K562 (cell line): ENCODE measurements around the gene CAPN10. TPM values are rescaled to one million over a fixed set of nuclear protein-coding genes. Genes with fewer than 3 reads are reported as not detected.
A peak's percentile ranks its signal among the peaks of the same experiment; 100 is the strongest.

ENCODE experiments used
- ARID2 ChIP-seq: fragments of 450-650 bp; IDR thresholded peaks from 2 replicates; pipeline ENCODE4 v1.6.1; 2017; ENCODE audit warnings: antibody characterized with exemption, mild to moderate bottlenecking
- BMI1 ChIP-seq: fragments of 150-350 bp; IDR thresholded peaks from 2 replicates; pipeline ENCODE4 v1.6.1; 2014; ENCODE audit warnings: low read length
- CAMTA2 ChIP-seq: fragments of 250-450 bp; sonication (Bioruptor Pico); conservative IDR thresholded peaks from 2 replicates; pipeline ENCODE4 v1.5.1; 2022
- CBFA2T3 ChIP-seq: fragments of 450-650 bp; IDR thresholded peaks from 2 replicates; pipeline ENCODE4 v1.6.1; 2017
- CBX8 ChIP-seq: fragments of 200-600 bp; sonication (generic); IDR thresholded peaks from 2 replicates; pipeline ENCODE4 v1.6.1; 2012; ENCODE audit warnings: borderline replicate concordance, mixed run types, low read depth, mild to moderate bottlenecking, moderate library complexity, mixed read lengths, low read length, control low read depth, inconsistent platforms; ENCODE audit not compliant: poor library complexity, severe bottlenecking; ENCODE audit errors: extremely low read depth
- NR4A1 ChIP-seq, 2 experiments: fragments of 250-450 bp in 1 of 2; fragments of 450-650 bp in 1 of 2; sonication (Bioruptor Pico) in 1 of 2; IDR thresholded peaks; 2 replicates each; pipeline versions ENCODE4 v1.4.0 to v1.6.1; 2016 to 2020; ENCODE audit warnings: mild to moderate bottlenecking in 2 of 2, missing compliant biosample characterization in 1 of 2, missing genetic modification characterization in 1 of 2, moderate library complexity in 1 of 2
- RBBP5 ChIP-seq: fragments of 200-600 bp; sonication (generic); IDR thresholded peaks from 2 replicates; pipeline ENCODE4 v1.6.1; 2012; ENCODE audit warnings: borderline replicate concordance, mild to moderate bottlenecking, low read length, control low read depth, inconsistent platforms; ENCODE audit not compliant: insufficient read depth, poor library complexity, severe bottlenecking
- RBFOX2 ChIP-seq: fragments of 200-400 bp; formaldehyde crosslinking; IDR thresholded peaks from 2 replicates; pipeline ENCODE4 v1.6.1; 2017; ENCODE audit warnings: low read depth, mild to moderate bottlenecking, low read length, moderate library complexity
- RUNX1 ChIP-seq: sonication (generic); IDR thresholded peaks from 2 replicates; pipeline ENCODE4 v1.6.1; 2016; ENCODE audit warnings: antibody characterized with exemption, low read depth
- SIN3A ChIP-seq, 2 experiments: fragments of 150-350 bp in 1 of 2; IDR thresholded peaks; 2 replicates each; pipeline ENCODE4 v1.6.1; 2011 to 2016; ENCODE audit warnings: borderline replicate concordance in 2 of 2, low read depth in 2 of 2, low read length in 2 of 2, mild to moderate bottlenecking in 2 of 2, moderate library complexity in 2 of 2; ENCODE audit not compliant: control insufficient read depth in 1 of 2
- SIRT6 ChIP-seq: IDR thresholded peaks from one replicate; pipeline ENCODE4 v1.6.1; 2012; ENCODE audit warnings: low read depth, mild to moderate bottlenecking, control low read depth, inconsistent platforms, low read length, moderate library complexity
- U2AF2 ChIP-seq: fragments of 200-400 bp; formaldehyde crosslinking; optimal IDR thresholded peaks from 2 replicates; pipeline ENCODE3; 2017; ENCODE audit warnings: low read depth, mild to moderate bottlenecking, low read length
- ZNF224 ChIP-seq: sonication (generic); formaldehyde crosslinking; IDR thresholded peaks from 2 replicates; pipeline ENCODE4 v1.8.0; 2022; ENCODE audit warnings: mild to moderate bottlenecking, missing genetic modification reagents
- ZNF79 ChIP-seq: fragments of 250-450 bp; sonication (Bioruptor Pico); IDR thresholded peaks from 2 replicates; pipeline ENCODE4 v1.4.0; 2020; ENCODE audit warnings: low read depth, mild to moderate bottlenecking, moderate library complexity
- polyA plus RNA-seq, 8 experiments: library from polyadenylated mRNA; depleted of rRNA in 4 of 8; stranded (reverse) in 5 of 8; unstranded in 3 of 8; fragments of >200 nt; fragmentation: Nextera tagmentation in 2 of 8; fragmentation: Illumina TruSeq in 1 of 8; extraction: Ambion mirVana in 2 of 8; extraction: Trizol in 1 of 8; gene quantifications; 2 replicates each; pipeline versions ENCODE4 v1.2.1 to v1.2.3, GENCODE V29; 2011 to 2014; ENCODE audit warnings: inconsistent platforms in 1 of 8, missing spikeins in 1 of 8
- total RNA-seq, 7 experiments: library from RNA; depleted of rRNA in 6 of 7; stranded (reverse); fragments of >200 nt in 6 of 7; fragmentation: Illumina TruSeq in 2 of 7; extraction: Trizol in 2 of 7; gene quantifications; 2 replicates each; pipeline versions ENCODE4 v1.2.1 to v1.2.3, GENCODE V29; 2011 to 2021; ENCODE audit warnings: low replicate concordance in 1 of 7
- TF ChIP-seq, protein P1 (sequence below): fragments of 450-650 bp; IDR thresholded peaks from 2 replicates; pipeline ENCODE4 v1.6.1; 2016
- TF ChIP-seq, protein P2 (sequence below), 2 experiments: IDR thresholded peaks; 2 replicates each; pipeline ENCODE4 v1.6.1; 2012; ENCODE audit warnings: improper control_type of control experiment in 2 of 2, low read depth in 2 of 2, low read length in 2 of 2, borderline replicate concordance in 1 of 2
- TF ChIP-seq, protein P3 (sequence below): sonication (generic); formaldehyde crosslinking; IDR thresholded peaks from 2 replicates; pipeline ENCODE4 v1.8.0; 2022; ENCODE audit warnings: missing genetic modification reagents, mild to moderate bottlenecking, moderate library complexity, borderline replicate concordance
- TF ChIP-seq, protein P4 (sequence below): fragments of 450-650 bp; IDR thresholded peaks from 2 replicates; pipeline ENCODE4 v1.6.1; 2018; ENCODE audit not compliant: partially characterized antibody

The CAPN10 gene
- total and polyA plus RNA-seq, 9 of the 15 experiments (the other 6 are each of a cell fraction or from before 2014, with no cell fraction given): 0.08 to 26.1 (median 8.4) TPM

DNA sequence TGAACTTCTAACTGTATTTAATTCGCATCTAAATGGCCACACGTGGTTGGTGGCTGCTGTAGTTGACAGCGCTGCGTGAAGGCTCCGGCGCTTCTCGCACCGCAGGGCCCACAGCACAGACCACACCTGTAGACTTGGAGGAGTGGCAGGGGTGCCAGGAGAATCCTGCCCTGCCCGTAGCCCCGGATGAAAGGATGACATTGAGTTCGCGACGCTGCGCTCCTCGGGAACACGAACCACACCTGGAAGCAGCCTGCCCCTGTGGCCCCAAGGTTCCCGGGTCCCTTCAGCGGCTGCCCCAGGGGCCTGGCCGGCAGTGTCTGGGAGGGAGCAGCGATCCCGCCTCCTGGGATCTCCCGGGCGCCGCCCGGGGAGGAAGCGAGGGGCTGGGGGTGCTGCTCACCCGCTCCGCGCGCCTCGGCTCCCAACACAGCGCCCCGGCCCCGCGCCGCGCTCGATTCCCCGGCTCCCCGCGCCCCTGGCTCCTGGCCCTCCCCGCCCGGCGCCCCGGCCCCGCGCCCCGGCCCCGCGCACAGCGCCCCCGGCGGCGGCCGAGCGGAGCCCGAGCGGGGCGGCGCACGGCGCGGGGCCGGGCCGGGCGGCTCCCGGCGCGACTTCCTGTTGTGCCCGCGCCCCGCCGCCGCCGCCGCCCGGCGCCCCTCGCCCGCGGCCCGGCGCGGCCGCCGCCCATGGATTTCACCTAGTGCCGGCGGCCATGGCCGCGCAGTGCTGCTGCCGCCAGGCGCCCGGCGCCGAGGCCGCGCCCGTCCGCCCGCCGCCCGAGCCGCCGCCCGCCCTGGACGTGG lies 18.5 kb upstream of the CAPN10 start, which contains the start of gene RNPEPL1 (continued):
- TF ChIP-seq RBBP5: no peak
- TF ChIP-seq, protein P1, sequence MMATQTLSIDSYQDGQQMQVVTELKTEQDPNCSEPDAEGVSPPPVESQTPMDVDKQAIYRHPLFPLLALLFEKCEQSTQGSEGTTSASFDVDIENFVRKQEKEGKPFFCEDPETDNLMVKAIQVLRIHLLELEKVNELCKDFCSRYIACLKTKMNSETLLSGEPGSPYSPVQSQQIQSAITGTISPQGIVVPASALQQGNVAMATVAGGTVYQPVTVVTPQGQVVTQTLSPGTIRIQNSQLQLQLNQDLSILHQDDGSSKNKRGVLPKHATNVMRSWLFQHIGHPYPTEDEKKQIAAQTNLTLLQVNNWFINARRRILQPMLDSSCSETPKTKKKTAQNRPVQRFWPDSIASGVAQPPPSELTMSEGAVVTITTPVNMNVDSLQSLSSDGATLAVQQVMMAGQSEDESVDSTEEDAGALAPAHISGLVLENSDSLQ: no peak
- TF ChIP-seq, protein P2, sequence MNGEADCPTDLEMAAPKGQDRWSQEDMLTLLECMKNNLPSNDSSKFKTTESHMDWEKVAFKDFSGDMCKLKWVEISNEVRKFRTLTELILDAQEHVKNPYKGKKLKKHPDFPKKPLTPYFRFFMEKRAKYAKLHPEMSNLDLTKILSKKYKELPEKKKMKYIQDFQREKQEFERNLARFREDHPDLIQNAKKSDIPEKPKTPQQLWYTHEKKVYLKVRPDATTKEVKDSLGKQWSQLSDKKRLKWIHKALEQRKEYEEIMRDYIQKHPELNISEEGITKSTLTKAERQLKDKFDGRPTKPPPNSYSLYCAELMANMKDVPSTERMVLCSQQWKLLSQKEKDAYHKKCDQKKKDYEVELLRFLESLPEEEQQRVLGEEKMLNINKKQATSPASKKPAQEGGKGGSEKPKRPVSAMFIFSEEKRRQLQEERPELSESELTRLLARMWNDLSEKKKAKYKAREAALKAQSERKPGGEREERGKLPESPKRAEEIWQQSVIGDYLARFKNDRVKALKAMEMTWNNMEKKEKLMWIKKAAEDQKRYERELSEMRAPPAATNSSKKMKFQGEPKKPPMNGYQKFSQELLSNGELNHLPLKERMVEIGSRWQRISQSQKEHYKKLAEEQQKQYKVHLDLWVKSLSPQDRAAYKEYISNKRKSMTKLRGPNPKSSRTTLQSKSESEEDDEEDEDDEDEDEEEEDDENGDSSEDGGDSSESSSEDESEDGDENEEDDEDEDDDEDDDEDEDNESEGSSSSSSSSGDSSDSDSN (IDR thresholded peaks at IDR 0.05; ENCODE audit: borderline replicate concordance in 1 of 2, low read depth in 2 of 2, low read length in 2 of 2): peak in 1 of 2 experiments; percentile 62; a peak in 1 of 4 replicates
- TF ChIP-seq CBX8: no peak
- no peak for TF ChIP-seq ZNF79 (CRISPR knock-in tag)
- TF ChIP-seq U2AF2: no peak
- TF ChIP-seq ZNF224 (CRISPR knock-in tag): no peak
- peak; percentile 65 for TF ChIP-seq RBFOX2
- TF ChIP-seq, protein P3, sequence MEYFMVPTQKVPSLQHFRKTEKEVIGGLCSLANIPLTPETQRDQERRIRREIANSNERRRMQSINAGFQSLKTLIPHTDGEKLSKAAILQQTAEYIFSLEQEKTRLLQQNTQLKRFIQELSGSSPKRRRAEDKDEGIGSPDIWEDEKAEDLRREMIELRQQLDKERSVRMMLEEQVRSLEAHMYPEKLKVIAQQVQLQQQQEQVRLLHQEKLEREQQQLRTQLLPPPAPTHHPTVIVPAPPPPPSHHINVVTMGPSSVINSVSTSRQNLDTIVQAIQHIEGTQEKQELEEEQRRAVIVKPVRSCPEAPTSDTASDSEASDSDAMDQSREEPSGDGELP (CRISPR knock-in tag): peak; percentile 31; the same call in 1 of the 2 replicates
- no peak for TF ChIP-seq BMI1
- TF ChIP-seq, protein P4, sequence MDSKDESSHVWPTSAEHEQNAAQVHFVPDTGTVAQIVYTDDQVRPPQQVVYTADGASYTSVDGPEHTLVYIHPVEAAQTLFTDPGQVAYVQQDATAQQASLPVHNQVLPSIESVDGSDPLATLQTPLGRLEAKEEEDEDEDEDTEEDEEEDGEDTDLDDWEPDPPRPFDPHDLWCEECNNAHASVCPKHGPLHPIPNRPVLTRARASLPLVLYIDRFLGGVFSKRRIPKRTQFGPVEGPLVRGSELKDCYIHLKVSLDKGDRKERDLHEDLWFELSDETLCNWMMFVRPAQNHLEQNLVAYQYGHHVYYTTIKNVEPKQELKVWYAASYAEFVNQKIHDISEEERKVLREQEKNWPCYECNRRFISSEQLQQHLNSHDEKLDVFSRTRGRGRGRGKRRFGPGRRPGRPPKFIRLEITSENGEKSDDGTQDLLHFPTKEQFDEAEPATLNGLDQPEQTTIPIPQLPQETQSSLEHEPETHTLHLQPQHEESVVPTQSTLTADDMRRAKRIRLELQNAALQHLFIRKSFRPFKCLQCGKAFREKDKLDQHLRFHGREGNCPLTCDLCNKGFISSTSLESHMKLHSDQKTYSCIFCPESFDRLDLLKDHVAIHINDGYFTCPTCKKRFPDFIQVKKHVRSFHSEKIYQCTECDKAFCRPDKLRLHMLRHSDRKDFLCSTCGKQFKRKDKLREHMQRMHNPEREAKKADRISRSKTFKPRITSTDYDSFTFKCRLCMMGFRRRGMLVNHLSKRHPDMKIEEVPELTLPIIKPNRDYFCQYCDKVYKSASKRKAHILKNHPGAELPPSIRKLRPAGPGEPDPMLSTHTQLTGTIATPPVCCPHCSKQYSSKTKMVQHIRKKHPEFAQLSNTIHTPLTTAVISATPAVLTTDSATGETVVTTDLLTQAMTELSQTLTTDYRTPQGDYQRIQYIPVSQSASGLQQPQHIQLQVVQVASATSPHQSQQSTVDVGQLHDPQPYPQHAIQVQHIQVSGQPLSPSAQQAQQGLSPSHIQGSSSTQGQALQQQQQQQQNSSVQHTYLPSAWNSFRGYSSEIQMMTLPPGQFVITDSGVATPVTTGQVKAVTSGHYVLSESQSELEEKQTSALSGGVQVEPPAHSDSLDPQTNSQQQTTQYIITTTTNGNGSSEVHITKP: no peak
- TF ChIP-seq NR4A1 (CRISPR knock-in tag; IDR thresholded peaks at IDR 0.05): no peak
- no peak for TF ChIP-seq NR4A1 (tag; IDR thresholded peaks at IDR 0.05)
- TF ChIP-seq CBFA2T3: no peak
- TF ChIP-seq CAMTA2: no peak
- TF ChIP-seq RUNX1: no peak
- no peak for TF ChIP-seq ARID2
- TF ChIP-seq SIRT6: no peak
- peak in 1 of 2 experiments; percentile 62; a peak in 1 of 4 replicates for TF ChIP-seq SIN3A (IDR thresholded peaks at IDR 0.05; ENCODE audit: borderline replicate concordance in 2 of 2, control insufficient read depth in 1 of 2, low read depth in 2 of 2, low read length in 2 of 2)
